ENCODE measurements around the gene TSGA10IP. TPM values are rescaled to one million over a fixed set of nuclear protein-coding genes. Genes with fewer than 3 reads are reported as not detected.

The TSGA10IP gene
- total and polyA plus RNA-seq, 2 experiments from 2014 or later: 1.6 to 2.0 TPM

DNA sequence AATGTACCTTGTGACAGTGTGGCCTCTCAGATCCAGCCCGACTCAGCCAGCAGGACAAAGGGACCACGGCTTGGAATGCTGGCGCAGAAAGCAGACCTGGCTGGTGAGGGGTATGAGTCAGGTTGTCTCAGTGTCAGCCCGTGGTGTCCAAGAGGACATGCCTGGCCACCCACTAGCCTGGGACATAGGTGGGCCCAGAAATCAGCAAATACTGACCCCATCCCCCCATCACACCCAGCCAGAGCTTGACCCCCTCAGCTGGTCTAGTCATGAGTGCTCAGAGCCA lies 61.6 kb downstream of the TSGA10IP start:
- H3K9me3 Mint-ChIP-seq: no peaks in the 10 kb centered on the region
- peaks cover 14% of the 10 kb centered on the region; the same call in 1 of the 2 replicates for H3K4me1 ChIP-seq (ENCODE audit: insufficient read depth)
- H3K27ac Mint-ChIP-seq: peak overlapping the region; percentile 81; the same call in 1 of the 2 replicates
- H3K27ac ChIP-seq (ENCODE audit: low read depth): no peak overlapping the region
- peaks cover 7% of the 10 kb centered on the region; the same call in 1 of the 2 replicates for H3K36me3 ChIP-seq (ENCODE audit: insufficient read depth)
- no peaks in the 10 kb centered on the region for H3K9me2 ChIP-seq (ENCODE audit: insufficient read depth)
- DNase-seq (ENCODE audit: low spot score) (no peak), ATAC-seq (no peak)
- H4K20me1 ChIP-seq (replicated peaks; ENCODE audit: insufficient read depth): peaks cover 7% of the 10 kb centered on the region; the same call in 1 of the 2 replicates
- H3K27me3 Mint-ChIP-seq (ENCODE audit: insufficient read depth, low read depth, poor library complexity): peaks cover 24% of the 10 kb centered on the region
- TF ChIP-seq, protein P1, sequence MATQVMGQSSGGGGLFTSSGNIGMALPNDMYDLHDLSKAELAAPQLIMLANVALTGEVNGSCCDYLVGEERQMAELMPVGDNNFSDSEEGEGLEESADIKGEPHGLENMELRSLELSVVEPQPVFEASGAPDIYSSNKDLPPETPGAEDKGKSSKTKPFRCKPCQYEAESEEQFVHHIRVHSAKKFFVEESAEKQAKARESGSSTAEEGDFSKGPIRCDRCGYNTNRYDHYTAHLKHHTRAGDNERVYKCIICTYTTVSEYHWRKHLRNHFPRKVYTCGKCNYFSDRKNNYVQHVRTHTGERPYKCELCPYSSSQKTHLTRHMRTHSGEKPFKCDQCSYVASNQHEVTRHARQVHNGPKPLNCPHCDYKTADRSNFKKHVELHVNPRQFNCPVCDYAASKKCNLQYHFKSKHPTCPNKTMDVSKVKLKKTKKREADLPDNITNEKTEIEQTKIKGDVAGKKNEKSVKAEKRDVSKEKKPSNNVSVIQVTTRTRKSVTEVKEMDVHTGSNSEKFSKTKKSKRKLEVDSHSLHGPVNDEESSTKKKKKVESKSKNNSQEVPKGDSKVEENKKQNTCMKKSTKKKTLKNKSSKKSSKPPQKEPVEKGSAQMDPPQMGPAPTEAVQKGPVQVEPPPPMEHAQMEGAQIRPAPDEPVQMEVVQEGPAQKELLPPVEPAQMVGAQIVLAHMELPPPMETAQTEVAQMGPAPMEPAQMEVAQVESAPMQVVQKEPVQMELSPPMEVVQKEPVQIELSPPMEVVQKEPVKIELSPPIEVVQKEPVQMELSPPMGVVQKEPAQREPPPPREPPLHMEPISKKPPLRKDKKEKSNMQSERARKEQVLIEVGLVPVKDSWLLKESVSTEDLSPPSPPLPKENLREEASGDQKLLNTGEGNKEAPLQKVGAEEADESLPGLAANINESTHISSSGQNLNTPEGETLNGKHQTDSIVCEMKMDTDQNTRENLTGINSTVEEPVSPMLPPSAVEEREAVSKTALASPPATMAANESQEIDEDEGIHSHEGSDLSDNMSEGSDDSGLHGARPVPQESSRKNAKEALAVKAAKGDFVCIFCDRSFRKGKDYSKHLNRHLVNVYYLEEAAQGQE (IDR thresholded peaks at IDR 0.05; ENCODE audit: unreplicated experiment): no peak
- H2AFZ ChIP-seq: no peak overlapping the region
- H3K4me1 Mint-ChIP-seq: peaks cover 22% of the 10 kb centered on the region
- peaks cover 18% of the 10 kb centered on the region for H3K79me2 ChIP-seq (replicated peaks; ENCODE audit: insufficient read depth)
- H3K4me3 Mint-ChIP-seq: no peak overlapping the region; the same call in 2 of the 3 replicates
- H3K36me3 Mint-ChIP-seq (ENCODE audit: low read depth): peaks cover 34% of the 10 kb centered on the region
- no peak overlapping the region for H3K4me3 ChIP-seq
- peaks cover 12% of the 10 kb centered on the region for H3K27me3 ChIP-seq (ENCODE audit: insufficient read depth)
- no peak overlapping the region for H3K4me2 ChIP-seq
- peaks cover 16% of the 10 kb centered on the region; the same call in 1 of the 2 replicates for H3F3A ChIP-seq (replicated peaks; ENCODE audit: low read depth)

DNA sequence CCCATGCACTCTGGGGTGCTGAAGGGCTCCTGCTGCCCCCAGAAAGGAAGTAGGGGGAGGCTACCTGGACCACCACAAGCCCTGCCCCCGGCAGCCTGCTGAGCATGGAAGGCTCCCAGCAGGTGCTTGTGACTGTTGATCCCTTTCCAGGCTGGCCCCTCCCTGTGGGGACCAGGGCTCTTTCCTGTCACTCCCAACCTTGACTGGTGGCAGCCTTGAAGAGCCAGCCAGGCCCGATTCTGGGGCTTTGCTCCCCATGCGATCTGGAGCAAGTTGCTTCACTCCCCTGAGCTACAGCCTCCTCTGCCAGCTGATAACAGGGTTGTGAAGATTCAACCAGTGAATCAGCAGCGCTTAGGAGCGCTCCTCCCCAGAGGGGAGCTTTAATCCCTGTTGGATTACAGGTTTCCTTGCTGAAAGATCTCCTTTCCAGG lies 61.9 kb downstream of the TSGA10IP start:
- no peak for ATAC-seq
- TF ChIP-seq EZH2 (IDR thresholded peaks at IDR 0.05; ENCODE audit: low read depth, unreplicated experiment): no peak
- TF ChIP-seq ZNF114 (CRISPR knock-in tag; IDR thresholded peaks at IDR 0.05): no peak
- TF ChIP-seq, protein P2, sequence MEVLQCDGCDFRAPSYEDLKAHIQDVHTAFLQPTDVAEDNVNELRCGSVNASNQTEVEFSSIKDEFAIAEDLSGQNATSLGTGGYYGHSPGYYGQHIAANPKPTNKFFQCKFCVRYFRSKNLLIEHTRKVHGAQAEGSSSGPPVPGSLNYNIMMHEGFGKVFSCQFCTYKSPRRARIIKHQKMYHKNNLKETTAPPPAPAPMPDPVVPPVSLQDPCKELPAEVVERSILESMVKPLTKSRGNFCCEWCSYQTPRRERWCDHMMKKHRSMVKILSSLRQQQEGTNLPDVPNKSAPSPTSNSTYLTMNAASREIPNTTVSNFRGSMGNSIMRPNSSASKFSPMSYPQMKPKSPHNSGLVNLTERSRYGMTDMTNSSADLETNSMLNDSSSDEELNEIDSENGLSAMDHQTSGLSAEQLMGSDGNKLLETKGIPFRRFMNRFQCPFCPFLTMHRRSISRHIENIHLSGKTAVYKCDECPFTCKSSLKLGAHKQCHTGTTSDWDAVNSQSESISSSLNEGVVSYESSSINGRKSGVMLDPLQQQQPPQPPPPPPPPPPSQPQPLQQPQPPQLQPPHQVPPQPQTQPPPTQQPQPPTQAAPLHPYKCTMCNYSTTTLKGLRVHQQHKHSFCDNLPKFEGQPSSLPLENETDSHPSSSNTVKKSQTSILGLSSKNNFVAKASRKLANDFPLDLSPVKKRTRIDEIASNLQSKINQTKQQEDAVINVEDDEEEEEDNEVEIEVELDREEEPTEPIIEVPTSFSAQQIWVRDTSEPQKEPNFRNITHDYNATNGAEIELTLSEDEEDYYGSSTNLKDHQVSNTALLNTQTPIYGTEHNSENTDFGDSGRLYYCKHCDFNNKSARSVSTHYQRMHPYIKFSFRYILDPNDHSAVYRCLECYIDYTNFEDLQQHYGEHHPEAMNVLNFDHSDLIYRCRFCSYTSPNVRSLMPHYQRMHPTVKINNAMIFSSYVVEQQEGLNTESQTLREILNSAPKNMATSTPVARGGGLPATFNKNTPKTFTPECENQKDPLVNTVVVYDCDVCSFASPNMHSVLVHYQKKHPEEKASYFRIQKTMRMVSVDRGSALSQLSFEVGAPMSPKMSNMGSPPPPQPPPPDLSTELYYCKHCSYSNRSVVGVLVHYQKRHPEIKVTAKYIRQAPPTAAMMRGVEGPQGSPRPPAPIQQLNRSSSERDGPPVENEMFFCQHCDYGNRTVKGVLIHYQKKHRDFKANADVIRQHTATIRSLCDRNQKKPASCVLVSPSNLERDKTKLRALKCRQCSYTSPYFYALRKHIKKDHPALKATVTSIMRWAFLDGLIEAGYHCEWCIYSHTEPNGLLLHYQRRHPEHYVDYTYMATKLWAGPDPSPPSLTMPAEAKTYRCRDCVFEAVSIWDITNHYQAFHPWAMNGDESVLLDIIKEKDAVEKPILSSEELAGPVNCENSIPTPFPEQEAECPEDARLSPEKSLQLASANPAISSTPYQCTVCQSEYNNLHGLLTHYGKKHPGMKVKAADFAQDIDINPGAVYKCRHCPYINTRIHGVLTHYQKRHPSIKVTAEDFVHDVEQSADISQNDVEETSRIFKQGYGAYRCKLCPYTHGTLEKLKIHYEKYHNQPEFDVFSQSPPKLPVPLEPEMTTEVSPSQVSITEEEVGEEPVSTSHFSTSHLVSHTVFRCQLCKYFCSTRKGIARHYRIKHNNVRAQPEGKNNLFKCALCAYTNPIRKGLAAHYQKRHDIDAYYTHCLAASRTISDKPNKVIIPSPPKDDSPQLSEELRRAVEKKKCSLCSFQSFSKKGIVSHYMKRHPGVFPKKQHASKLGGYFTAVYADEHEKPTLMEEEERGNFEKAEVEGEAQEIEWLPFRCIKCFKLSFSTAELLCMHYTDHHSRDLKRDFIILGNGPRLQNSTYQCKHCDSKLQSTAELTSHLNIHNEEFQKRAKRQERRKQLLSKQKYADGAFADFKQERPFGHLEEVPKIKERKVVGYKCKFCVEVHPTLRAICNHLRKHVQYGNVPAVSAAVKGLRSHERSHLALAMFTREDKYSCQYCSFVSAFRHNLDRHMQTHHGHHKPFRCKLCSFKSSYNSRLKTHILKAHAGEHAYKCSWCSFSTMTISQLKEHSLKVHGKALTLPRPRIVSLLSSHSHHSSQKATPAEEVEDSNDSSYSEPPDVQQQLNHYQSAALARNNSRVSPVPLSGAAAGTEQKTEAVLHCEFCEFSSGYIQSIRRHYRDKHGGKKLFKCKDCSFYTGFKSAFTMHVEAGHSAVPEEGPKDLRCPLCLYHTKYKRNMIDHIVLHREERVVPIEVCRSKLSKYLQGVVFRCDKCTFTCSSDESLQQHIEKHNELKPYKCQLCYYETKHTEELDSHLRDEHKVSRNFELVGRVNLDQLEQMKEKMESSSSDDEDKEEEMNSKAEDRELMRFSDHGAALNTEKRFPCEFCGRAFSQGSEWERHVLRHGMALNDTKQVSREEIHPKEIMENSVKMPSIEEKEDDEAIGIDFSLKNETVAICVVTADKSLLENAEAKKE (CRISPR knock-in tag; IDR thresholded peaks at IDR 0.05): no peak
- TF ChIP-seq CREB1 (CRISPR knock-in tag; IDR thresholded peaks at IDR 0.05; ENCODE audit: low read depth): no peak
- no peak for TF ChIP-seq JUNB (IDR thresholded peaks at IDR 0.05; ENCODE audit: unreplicated experiment)
- TF ChIP-seq, protein P1 (IDR thresholded peaks at IDR 0.05; ENCODE audit: unreplicated experiment): no peak
- H3K9me3 Mint-ChIP-seq: no peaks in the 10 kb centered on the region
- peaks cover 16% of the 10 kb centered on the region for H3K27me3 ChIP-seq (ENCODE audit: insufficient read depth)
- no peaks in the 10 kb centered on the region for H3K9me2 ChIP-seq (ENCODE audit: insufficient read depth)
- peaks cover 30% of the 10 kb centered on the region for H3K36me3 Mint-ChIP-seq (ENCODE audit: low read depth)
- no peak overlapping the region for H3K4me3 Mint-ChIP-seq
- no peak overlapping the region for H3K4me2 ChIP-seq
- H3K4me1 ChIP-seq (ENCODE audit: insufficient read depth): peaks cover 14% of the 10 kb centered on the region; the same call in 1 of the 2 replicates
- H3K36me3 ChIP-seq (ENCODE audit: insufficient read depth): peaks cover 7% of the 10 kb centered on the region; the same call in 1 of the 2 replicates
- H3K27ac ChIP-seq (ENCODE audit: low read depth): no peak overlapping the region
- H2AFZ ChIP-seq: no peak overlapping the region
- H3F3A ChIP-seq (replicated peaks; ENCODE audit: low read depth): peaks cover 15% of the 10 kb centered on the region; the same call in 1 of the 2 replicates
- H3K27ac Mint-ChIP-seq: no peak overlapping the region
- no peak for DNase-seq (ENCODE audit: low spot score)
- H3K27me3 Mint-ChIP-seq (ENCODE audit: insufficient read depth, low read depth, poor library complexity): peaks cover 20% of the 10 kb centered on the region
- H3K4me1 Mint-ChIP-seq: peaks cover 22% of the 10 kb centered on the region
- H3K79me2 ChIP-seq (replicated peaks; ENCODE audit: insufficient read depth): peaks cover 18% of the 10 kb centered on the region
- peaks cover 7% of the 10 kb centered on the region; the same call in 1 of the 2 replicates for H4K20me1 ChIP-seq (replicated peaks; ENCODE audit: insufficient read depth)
- no peak overlapping the region for H3K4me3 ChIP-seq
